Forelimb muscle (tissue), 1 donor: ENCODE data around the gene CLEC18C. TPM values are rescaled to one million over a fixed set of nuclear protein-coding genes. Genes with fewer than 3 reads are reported as not detected.
"Not testable (repeated sequence)": the region's sequence is repeated elsewhere in the genome, so short reads cannot be mapped to it uniquely, and the experiment has no call there.

Source experiments
- DNase-seq: peaks from one replicate; pipeline ENCODE4 v3.0.0-alpha.2; 2013; ENCODE audit warnings: low read depth
- polyA plus RNA-seq: library from polyadenylated mRNA; unstranded; fragments of 120-200 nt; gene quantifications from one replicate; pipeline ENCODE4 v1.2.1, GENCODE V29; 2013; ENCODE audit not compliant: insufficient read length

CLEC18C gene
- 1.3 TPM for polyA plus RNA-seq

DNA sequence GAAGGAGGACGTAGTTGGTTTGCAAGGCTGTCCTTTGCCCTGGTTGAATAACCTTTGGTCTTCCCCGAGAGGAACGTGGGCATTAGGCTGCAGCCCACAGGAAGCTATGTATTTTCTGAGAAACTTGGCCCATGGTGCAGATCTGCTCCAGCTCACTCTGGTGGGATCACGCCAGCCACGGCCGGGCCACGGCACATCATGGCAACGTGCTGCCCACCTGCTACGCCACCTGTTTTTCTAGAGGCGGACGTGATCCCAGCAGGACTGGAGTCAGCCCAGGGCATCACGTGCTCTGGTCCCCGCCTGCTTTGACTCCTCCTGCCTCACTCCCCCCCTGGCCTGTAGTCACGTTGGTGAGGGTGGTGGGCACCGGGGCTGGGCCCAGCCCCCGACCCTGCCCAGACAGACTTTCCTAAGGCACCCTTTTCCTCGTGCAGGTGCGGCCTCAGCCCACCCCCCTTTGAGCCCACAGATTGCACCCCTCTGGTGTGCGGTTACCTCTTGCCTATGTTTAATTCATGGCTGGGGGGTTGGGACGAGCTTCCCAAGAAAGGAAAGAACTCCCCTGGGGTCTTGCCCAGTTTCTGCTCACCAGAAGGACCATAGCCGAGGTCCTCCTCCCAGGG is at the start of gene CLEC18C:
TSS of gene CLEC18C (plus strand) at position 576 of the 626 bp plus-strand sequence. CDS start 492 bp downstream, outside the sequence.
- DNase-seq: not testable (repeated sequence)

- DNase-seq: not testable (repeated sequence)
These were observed 49.8 kb upstream of the CLEC18C start for GRCh38 chr16:70123822-70124221.

GRCh38 chr16:70126226-70126625 is 47.4 kb upstream of the CLEC18C start:
- not testable (repeated sequence) for DNase-seq

- not testable (repeated sequence) for DNase-seq
These were observed 45.9 kb upstream of the CLEC18C start for GRCh38 chr16:70127706-70128105.

DNA sequence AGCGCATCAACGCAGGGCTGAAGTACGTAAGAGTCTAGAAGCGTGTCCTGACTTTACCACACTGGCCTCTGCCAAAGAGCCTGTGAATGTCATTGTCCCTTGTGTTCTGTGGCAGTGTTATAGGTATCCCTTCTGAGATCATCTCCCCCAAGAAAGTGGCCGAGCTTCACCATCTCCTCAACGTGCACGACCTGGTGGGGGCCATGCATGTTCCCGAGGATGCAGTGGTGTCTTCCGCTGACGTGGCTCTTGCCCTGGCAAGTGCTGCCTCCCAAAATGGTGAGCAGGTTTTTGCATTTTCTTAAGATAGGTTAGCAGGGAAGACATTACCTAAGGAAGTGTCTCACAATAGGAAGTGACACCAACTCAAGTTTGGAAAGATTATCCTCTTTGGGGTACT is 44.7 kb upstream of the CLEC18C start:
- not testable (repeated sequence) for DNase-seq

DNA sequence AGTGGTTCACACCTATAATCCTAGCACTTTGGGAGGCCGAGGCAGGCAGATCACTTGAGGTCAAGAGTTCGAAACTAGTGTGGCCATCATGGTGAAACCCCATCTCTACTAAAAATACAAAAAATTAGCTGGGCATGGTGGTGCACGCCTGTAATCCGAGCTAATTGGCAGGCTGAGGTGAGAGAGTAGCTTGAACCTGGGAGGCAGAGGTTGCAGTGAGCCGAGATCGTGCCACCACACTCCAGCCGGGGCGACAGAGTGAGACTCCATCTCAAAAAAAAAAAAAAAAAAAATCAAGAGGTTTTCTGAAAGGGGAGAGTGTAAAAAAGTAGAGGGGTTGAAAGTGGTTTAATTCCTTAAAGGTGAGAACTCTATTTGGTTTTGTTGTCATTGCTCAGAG is 37.8 kb upstream of the CLEC18C start:
- DNase-seq: not testable (repeated sequence)

DNA sequence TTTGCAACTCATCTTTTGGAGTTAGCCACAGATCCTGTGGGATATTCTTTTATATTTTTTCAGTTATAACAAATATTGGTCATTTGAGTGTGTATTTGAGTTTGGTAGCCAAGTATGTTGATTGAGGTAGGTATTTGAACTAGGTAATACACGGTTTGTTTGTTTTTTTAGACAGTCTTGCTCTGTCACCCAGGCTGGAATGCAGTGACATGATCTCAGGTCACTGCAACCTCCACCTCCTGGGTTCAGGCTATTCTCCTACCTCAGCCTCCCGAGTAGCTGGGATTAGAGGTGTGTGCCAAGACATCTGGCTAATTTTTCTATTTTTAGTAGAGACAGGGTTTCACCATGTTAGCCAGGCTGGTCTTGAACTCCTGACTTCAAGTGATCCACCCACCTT is 37.0 kb upstream of the CLEC18C start:
- DNase-seq: not testable (repeated sequence)

DNA sequence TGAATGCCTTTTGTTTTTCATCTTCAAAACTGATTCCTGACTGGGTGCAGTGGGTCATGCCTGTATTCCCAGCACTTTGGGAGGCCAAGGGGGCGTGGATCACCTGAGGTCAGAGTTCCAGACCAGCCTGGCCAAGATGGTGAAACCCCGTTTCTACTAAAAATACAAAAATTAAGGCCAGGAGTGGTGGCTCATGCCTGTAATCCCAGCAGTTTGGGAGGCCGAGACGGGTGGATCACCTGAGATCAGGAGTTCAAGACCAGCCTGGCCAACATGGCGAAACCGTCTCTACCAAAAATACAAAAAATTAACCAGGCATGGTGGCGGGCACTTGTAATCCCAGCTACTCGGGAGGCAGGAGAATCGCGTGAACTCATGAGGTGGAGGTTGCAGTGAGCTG is 30.8 kb upstream of the CLEC18C start:
- not testable (repeated sequence) for DNase-seq

- not testable (repeated sequence) for DNase-seq
These were observed 30.2 kb upstream of the CLEC18C start for GRCh38 chr16:70143231-70143895.

- not testable (repeated sequence) for DNase-seq
These were observed 25.7 kb upstream of the CLEC18C start for GRCh38 chr16:70147853-70148252.

GRCh38 chr16:70148453-70148852 is 25.1 kb upstream of the CLEC18C start:
- DNase-seq: not testable (repeated sequence)

GRCh38 chr16:70149296-70149695 is 24.3 kb upstream of the CLEC18C start:
- DNase-seq: not testable (repeated sequence)

DNA sequence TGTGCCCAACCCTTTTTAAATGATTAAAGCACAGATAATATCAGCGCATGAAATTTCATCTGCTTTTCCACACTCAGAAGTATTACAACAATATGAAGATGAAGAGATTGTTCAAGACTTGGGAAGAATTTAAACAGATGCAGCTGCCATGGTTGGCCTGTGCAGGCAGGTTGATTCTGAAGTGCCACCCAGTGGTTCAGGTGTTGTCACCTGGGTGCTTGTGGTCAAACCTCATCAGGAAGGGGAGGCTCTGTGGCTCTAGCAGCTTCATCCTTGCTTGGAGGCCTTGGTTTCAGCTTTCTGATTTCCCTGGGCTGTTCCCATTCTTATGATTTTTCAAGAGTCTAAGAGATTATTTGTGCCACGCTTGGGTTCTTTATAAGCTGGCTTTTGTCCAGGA is 22.2 kb upstream of the CLEC18C start:
- DNase-seq: no peak

DNA sequence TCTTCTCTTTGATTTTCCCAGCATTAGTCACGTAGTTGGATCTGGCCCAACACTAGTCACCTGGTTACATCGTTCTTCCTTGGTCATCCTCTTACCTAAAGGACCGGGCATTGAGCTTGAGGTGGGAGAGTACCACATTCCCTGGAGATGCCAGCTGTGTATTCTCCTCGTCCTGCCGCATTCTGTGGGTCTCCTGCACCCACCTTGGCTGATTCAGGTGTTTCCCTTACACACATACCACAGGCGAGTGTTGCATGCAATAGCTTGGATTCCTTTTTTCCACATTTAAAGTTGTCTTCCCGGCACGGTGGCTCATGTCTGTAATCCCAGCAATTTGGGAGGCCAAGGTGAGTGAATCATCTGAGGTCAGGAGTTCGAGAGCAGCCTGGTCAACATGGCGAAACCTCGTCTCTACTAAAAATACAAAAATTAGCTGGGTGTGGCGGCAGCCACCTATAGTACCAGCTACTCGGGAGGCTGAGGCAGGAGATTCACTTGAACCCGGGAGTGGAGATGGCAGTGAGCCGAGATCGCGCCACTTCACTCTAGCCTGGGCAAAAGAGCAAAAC is 21.6 kb upstream of the CLEC18C start:
- DNase-seq: no peak

- no peak for DNase-seq
These were observed 20.8 kb upstream of the CLEC18C start for GRCh38 chr16:70152578-70153302.

DNA sequence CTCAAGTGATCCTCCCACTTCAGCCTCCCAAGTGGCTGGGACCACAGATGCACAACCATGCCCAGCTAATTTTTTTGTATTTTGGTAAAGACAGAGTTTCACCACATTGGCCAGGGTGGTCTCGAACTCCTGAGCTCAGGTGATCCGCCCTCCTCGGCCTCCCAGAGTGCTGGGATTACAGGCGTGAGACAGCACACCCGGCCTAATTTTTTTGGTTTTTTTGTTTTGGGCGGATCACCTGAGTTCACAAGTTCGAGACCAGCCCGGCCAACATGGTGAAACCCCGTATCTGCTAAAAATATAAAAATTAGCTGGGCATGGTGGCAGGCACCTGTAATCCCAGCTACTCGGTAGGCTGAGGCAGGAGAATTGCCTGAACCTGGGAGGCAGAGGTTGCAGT is 18.9 kb upstream of the CLEC18C start:
- not testable (repeated sequence) for DNase-seq

GRCh38 chr16:70156207-70156978 is 17.2 kb upstream of the CLEC18C start:
- no peak for DNase-seq

- no peak for DNase-seq
These were observed 16.5 kb upstream of the CLEC18C start for GRCh38 chr16:70157105-70157476.

- no peak for DNase-seq
These were observed 15.9 kb upstream of the CLEC18C start for GRCh38 chr16:70157477-70158260.

DNA sequence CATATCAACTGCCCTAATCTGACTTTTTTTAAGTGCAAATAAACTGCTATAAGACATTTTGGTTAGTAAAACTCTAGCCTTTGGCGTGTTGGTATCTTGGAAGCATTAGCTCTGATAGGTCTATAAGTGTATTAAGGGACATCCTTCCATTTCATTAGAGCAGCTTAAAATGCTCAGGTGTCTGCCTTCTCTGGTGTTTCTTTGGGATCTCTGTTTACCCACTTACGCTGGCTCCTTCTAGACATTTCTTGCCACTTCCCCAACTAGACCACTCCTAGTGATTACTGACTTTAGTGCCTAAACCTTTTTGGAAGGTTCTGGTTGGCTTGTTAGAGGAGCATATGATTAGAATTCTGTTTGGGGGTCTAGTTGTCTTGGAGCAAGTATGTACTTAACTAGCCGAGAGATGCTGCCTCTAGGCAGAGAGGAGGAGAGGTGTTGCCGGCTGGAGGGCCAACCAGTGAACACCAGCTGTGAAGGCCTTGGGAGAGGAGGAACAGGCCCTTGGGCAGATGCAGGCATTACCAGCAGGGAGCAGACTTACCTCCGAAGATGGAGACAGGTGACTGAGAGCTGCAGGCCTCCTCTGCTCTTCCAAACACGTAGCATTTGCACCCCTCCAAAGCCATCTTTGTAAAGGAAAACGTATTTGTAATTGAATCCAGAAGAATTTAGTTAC is 15.2 kb upstream of the CLEC18C start:
- DNase-seq: no peak
